Activated T-cell treated with anti-CD3 and anti-CD28 coated beads, Interleukin-2, amount 50 U/mL, for 4 hours (primary cell): Measurements from ENCODE around the gene PIGS. TPM values are rescaled to one million over a fixed set of nuclear protein-coding genes. Genes with fewer than 3 reads are reported as not detected.
A peak's percentile ranks its signal among the peaks of the same experiment; 100 is the strongest.
"Not testable (repeated sequence)": the region's sequence is repeated elsewhere in the genome, so short reads cannot be mapped to it uniquely, and the experiment has no call there.

Experiments used
- ATAC-seq, 2 donors: fragments of 200-7000 bp; cut with Tn5 transposase; one replicate each; pipeline ENCODE4 v1.10.0; 2021
- DNase-seq: peaks from one replicate; pipeline ENCODE4 v3.0.0-alpha.2; 2020
- H3K27me3 Mint-ChIP-seq: one replicate; pipeline ENCODE4 v1.8.0; 2021; ENCODE audit warnings: low read depth, mixed read lengths
- H3K36me3 Mint-ChIP-seq: one replicate; pipeline ENCODE4 v1.8.0; 2022; ENCODE audit warnings: mixed read lengths; ENCODE audit not compliant: insufficient read depth
- H3K4me1 Mint-ChIP-seq: one replicate; pipeline ENCODE4 v1.8.0; 2021; ENCODE audit warnings: low read depth, mixed read lengths
- H3K4me3 Mint-ChIP-seq: one replicate; pipeline ENCODE4 v1.8.0; 2021; ENCODE audit warnings: mild to moderate bottlenecking, moderate library complexity, mixed read lengths
- H3K9me3 Mint-ChIP-seq: one replicate; pipeline ENCODE4 v1.8.0; 2021; ENCODE audit warnings: mixed read lengths
- total RNA-seq, 3 donors: library from RNA; stranded (reverse); gene quantifications; one replicate each; pipeline ENCODE4 v1.2.1, GENCODE V29; 2021

The PIGS gene
- total RNA-seq, result 10 to 100 TPM; 47.0 to 49.9 (median 48.3) TPM

DNA sequence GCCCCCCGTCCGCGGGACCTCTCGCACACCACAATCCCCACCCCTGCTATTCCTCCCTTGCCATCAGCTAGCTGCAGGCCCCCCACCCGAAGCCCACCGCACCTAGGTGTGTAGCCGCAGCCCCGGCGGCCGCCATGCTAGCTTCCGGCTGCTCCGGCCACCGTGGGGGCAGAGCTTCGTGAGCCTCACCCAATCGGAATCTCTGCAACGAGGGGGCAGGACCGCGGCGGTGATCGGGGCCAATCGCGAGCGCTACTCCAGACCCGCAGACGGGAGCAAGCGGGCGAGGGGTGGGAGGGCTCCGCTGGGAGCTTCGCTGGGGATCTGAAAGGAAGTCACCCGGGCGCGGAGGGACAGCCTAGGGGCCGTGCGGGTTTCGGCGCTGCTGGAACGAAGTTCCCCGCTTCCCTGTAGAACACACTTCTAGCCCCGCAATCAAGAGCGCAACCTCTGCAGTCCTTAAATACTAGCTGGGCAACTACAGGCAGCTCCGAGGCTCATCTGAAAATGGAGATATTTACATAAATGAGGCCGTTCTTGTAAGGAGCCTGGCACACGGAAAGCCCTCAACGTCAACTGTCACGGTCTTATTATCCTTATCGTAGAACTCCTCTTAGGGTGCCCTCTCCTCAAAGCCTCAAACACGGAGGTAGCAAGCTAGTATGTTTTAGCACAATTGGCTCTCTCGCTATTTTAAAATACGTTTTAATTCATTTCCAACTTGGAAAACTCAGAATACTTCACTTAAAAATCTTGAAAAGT lies at the start of gene PIGS:
Gene PIGS, minus strand, starts transcription at position 164 of the 762 bp plus-strand sequence. Its CDS starts 28 bp downstream, at position 136.
- ATAC-seq, result peak; percentile 99
- no peaks in the 10 kb centered on the region for H3K9me3 Mint-ChIP-seq
- H3K4me1 Mint-ChIP-seq, result peaks cover 57% of the 10 kb centered on the region
- DNase-seq, result peak; percentile 85
- peak within 1 kb of the TSS; percentile 97 for H3K4me3 Mint-ChIP-seq
- H3K36me3 Mint-ChIP-seq, result peaks cover 7% of the 10 kb centered on the region
- no peaks in the 10 kb centered on the region for H3K27me3 Mint-ChIP-seq

DNA sequence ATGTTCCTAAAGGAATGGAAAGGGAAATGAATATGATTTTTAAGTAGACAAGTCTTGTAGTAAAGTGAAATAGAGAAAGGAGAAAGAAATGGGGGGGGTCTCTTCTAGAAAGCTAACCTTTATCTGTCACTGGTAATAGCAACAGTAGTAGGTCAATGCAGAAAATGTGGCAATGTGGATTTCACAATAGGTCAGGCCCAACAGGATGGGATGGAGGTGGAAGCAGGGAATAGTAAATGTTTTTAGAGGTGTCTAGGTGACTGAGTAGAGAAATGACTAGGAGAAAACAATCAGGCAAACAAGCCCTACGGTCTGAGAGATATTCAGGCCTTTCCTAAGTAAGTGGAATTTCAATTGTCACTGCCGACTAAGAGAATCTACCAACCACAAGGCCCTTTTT lies 48.7 kb upstream of the PIGS start:
- Mint-ChIP-seq H3K27me3 (no peaks in the 10 kb centered on the region), H3K4me3 (no peak overlapping the region), H3K9me3 (no peaks in the 10 kb centered on the region), H3K4me1 (no peaks in the 10 kb centered on the region), H3K36me3 (peaks cover 65% of the 10 kb centered on the region)
- DNase-seq (no peak), ATAC-seq (no peak)

DNA sequence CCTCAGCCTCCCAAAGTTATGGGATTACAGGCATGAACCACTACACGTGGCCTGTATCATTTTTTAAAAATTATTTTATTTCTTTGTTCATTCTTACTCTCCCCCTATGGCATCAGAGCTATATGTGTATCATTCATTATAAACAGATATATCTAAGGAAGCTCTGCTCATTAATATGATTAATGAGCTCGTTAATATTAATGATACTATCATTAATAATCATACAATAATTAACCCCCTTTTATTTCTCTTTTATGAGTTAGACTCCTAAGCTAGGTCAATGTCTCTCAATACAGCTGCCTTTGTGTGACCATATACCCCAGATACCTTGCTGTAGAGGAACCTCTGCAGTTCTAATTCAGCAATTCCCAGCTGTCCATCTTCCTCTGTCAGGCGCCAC lies 47.1 kb upstream of the PIGS start:
- peaks cover 3% of the 10 kb centered on the region for H3K4me1 Mint-ChIP-seq
- DNase-seq, result no peak
- H3K4me3 Mint-ChIP-seq, result no peak overlapping the region
- no peak for ATAC-seq
- peaks cover 63% of the 10 kb centered on the region for H3K36me3 Mint-ChIP-seq
- H3K9me3 Mint-ChIP-seq, result no peaks in the 10 kb centered on the region
- H3K27me3 Mint-ChIP-seq, result no peaks in the 10 kb centered on the region

DNA sequence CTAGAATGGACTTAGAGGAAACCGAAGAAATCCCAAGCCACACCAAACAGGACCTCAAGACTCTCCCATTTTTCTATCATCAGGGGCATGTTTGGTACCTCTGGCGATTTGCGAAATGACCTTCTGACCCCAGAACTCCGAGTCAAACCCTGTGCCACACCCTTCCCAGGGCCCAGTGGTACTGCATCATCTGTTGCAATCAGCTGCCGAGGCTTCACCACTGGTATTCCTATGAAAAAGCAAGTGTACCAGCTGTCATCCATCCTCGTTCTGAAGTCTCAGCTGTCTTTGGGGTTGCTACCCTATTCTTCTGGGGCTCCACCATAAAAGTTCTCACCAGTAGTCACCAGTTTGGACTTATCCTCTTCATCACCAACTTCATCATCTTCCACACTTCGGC lies 45.0 kb upstream of the PIGS start:
- DNase-seq, result no peak
- Mint-ChIP-seq H3K27me3 (no peaks in the 10 kb centered on the region), H3K36me3 (peaks cover 51% of the 10 kb centered on the region), H3K4me1 (peaks cover 8% of the 10 kb centered on the region), H3K9me3 (no peaks in the 10 kb centered on the region), H3K4me3 (no peak overlapping the region)
- ATAC-seq, result no peak

- DNase-seq (no peak), ATAC-seq (no peak)
- Mint-ChIP-seq H3K36me3 (peaks cover 45% of the 10 kb centered on the region), H3K9me3 (no peaks in the 10 kb centered on the region), H3K4me3 (no peak overlapping the region), H3K4me1 (peaks cover 8% of the 10 kb centered on the region), H3K27me3 (no peaks in the 10 kb centered on the region)
These were observed 44.1 kb upstream of the PIGS start for GRCh38 chr17:28615260-28615940.

GRCh38 chr17:28613931-28614381 lies 42.6 kb upstream of the PIGS start, which contains the start of gene RSKR:
Gene RSKR (minus strand): TSS chr17:28614185. CDS start chr17:28614161, 24 bp downstream.
- Mint-ChIP-seq H3K4me1 (peaks cover 8% of the 10 kb centered on the region), H3K4me3 (no peak within 1 kb of the TSS), H3K36me3 (peaks cover 41% of the 10 kb centered on the region), H3K9me3 (no peaks in the 10 kb centered on the region), H3K27me3 (no peaks in the 10 kb centered on the region)
- no peak for DNase-seq
- ATAC-seq, result no peak

GRCh38 chr17:28612936-28613872 lies 41.9 kb upstream of the PIGS start:
- Mint-ChIP-seq H3K36me3 (peaks cover 35% of the 10 kb centered on the region), H3K9me3 (no peaks in the 10 kb centered on the region), H3K4me1 (peaks cover 8% of the 10 kb centered on the region), H3K27me3 (no peaks in the 10 kb centered on the region), H3K4me3 (no peak overlapping the region)
- peak; percentile 54 to 71 for ATAC-seq
- DNase-seq, result peak; percentile 25

DNA sequence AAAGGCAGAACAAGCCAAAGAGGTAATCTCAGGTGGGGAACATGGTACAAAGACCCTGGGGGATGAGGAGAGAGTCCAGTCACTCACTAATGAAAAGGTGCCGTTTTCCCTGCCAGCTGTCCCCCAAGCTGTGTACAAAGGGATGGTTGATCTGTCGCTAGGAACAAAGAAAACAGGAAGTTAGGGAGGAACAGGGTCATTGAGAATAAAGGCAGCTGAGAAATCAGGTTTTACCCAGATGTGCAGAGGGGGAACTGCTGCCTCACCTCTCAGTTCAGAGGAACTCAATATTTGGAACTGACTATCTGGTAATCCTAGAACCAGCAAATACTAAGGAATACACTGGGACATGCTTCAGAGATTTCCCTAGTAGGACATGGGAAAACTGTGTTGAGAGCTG lies 41.2 kb upstream of the PIGS start:
- no peak for ATAC-seq
- H3K27me3 Mint-ChIP-seq, result no peaks in the 10 kb centered on the region
- peaks cover 34% of the 10 kb centered on the region for H3K36me3 Mint-ChIP-seq
- no peak overlapping the region for H3K4me3 Mint-ChIP-seq
- DNase-seq, result no peak
- H3K9me3 Mint-ChIP-seq, result no peaks in the 10 kb centered on the region
- H3K4me1 Mint-ChIP-seq, result peaks cover 8% of the 10 kb centered on the region

GRCh38 chr17:28610376-28610775 lies 39.1 kb upstream of the PIGS start:
- Mint-ChIP-seq H3K4me1 (peaks cover 8% of the 10 kb centered on the region), H3K9me3 (no peaks in the 10 kb centered on the region), H3K27me3 (no peaks in the 10 kb centered on the region), H3K36me3 (peaks cover 24% of the 10 kb centered on the region), H3K4me3 (no peak overlapping the region)
- no peak for ATAC-seq
- DNase-seq, result no peak

DNA sequence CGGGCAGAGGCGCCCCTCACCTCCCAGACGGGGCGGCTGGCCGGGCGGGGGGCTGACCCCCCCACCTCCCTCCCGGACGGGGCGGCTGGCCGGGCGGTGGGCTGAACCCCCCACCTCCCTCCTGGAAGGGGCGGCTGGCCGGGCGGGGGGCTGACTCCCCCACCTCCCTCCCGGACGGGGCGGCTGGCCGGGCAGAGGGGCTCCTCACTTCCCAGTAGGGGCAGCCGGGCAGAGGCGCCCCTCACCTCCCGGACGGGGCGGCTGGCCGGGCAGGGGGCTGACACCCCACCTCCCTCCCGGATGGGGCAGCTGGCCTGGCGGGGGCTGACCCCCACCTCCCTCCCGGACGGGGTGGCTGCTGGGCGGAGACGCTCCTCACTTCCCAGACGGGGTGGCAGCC lies 32.7 kb upstream of the PIGS start:
- not testable (repeated sequence) for H3K4me3 Mint-ChIP-seq, H3K36me3 Mint-ChIP-seq, ATAC-seq, DNase-seq, H3K9me3 Mint-ChIP-seq, H3K4me1 Mint-ChIP-seq, H3K27me3 Mint-ChIP-seq

DNA sequence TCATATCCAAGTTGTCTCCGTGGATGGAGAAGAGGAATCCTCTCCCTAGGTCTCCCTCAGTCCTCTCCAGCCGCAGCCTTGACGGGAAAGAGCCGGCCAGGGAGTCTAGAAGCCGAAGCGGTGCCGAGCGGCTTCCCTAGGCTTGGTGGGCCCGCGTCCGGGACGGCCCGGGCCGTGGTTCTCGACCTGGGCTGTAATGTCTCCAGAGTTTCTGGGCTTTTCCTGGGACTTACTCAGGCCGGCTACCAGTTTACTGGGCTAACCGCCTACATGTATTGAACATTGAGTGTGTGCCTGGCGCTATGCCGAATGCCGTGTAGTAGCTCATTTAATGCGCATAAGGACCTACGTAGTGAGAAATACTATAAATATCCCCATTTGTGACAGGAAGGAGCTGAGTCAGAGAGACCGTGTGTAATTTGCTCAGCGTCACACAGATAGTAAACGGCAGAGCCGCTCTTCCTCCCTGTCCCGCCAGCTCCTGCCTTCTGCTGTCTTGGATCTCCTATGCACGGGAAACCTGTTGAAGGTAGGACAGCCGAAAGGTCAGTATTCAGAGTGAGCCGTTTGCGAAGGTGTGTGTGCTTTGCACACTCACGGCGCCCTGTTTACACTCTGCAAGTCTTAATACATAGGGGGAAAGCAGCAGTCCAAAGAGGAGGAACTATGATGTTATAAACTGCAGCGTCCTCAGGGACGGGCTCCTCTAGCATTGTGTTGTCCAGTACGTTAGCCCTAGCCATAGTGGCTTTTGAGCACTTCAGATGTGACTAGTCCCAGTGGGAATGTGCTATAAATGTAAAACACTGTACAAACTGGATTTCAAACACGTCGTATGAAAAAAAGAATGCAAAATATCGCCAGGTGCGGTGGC lies 28.2 kb upstream of the PIGS start:
- no peaks in the 10 kb centered on the region for H3K36me3 Mint-ChIP-seq
- ATAC-seq (peak; percentile 79 to 82), DNase-seq (peak; percentile 62)
- H3K4me3 Mint-ChIP-seq, result peak overlapping the region; percentile 84
- H3K27me3 Mint-ChIP-seq, result no peaks in the 10 kb centered on the region
- H3K9me3 Mint-ChIP-seq, result no peaks in the 10 kb centered on the region
- H3K4me1 Mint-ChIP-seq, result peaks cover 21% of the 10 kb centered on the region

GRCh38 chr17:28598799-28599310 lies 27.5 kb upstream of the PIGS start, which contains the start of gene SPAG5:
Gene SPAG5 (minus strand): TSS chr17:28599025. CDS start chr17:28598946, 79 bp downstream.
- H3K9me3 Mint-ChIP-seq, result no peaks in the 10 kb centered on the region
- H3K4me1 Mint-ChIP-seq, result peaks cover 21% of the 10 kb centered on the region
- H3K36me3 Mint-ChIP-seq, result no peaks in the 10 kb centered on the region
- DNase-seq (peak; percentile 93), ATAC-seq (peak; percentile 93 to 95)
- H3K4me3 Mint-ChIP-seq, result peak within 1 kb of the TSS; percentile 84
- no peaks in the 10 kb centered on the region for H3K27me3 Mint-ChIP-seq

- ATAC-seq, result no peak
- Mint-ChIP-seq H3K4me3 (peak overlapping the region; percentile 84), H3K9me3 (no peaks in the 10 kb centered on the region), H3K27me3 (no peaks in the 10 kb centered on the region), H3K4me1 (peaks cover 21% of the 10 kb centered on the region), H3K36me3 (no peaks in the 10 kb centered on the region)
- no peak for DNase-seq
These were observed 27.1 kb upstream of the PIGS start for GRCh38 chr17:28598389-28598788.
